Measurements from ENCODE around the gene RTN1. TPM values are rescaled to one million over a fixed set of nuclear protein-coding genes. Genes with fewer than 3 reads are reported as not detected.

Gene RTN1
- total RNA-seq, 1 experiment from 2014 or later = 1.1 TPM

DNA sequence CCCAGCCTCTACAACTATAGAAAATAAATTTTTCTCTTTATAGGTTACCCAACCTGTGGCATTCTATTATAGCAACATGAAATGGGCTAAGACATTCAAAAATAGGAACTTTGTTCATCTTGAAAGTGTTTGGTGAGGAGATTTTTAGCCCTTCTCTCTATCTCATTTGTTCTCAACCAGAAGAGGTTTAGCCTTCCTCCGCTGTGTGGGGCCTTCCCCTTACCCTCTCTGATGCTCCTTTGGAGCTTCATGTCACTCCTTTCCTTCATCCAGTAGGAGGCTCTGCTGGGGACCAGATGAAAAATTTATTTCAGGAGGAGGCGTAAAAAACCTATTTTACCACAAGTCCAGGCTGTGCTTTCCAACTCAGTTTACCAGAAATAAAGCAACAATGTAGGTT lies 94.1 kb downstream of the RTN1 start:
- no peaks in the 10 kb centered on the region for H3K36me3 Mint-ChIP-seq
- no peak overlapping the region for H3K27ac Mint-ChIP-seq
- ChIA-PET CTCF (interaction anchor here (2.2 kb wide), 1 partner anchor 121 kb away, joined by 6 read pairs; no protein-coding TSS in a partner anchor), POLR2A (no interaction called here)
- DNase-seq (ENCODE audit: low spot score) (no peak), ATAC-seq (no peak)
- no peaks in the 10 kb centered on the region for H3K9me3 Mint-ChIP-seq
- H3K27me3 Mint-ChIP-seq (ENCODE audit: low read depth) = no peaks in the 10 kb centered on the region
- no peak overlapping the region for H3K4me3 Mint-ChIP-seq
- H3K4me1 Mint-ChIP-seq = peaks cover 8% of the 10 kb centered on the region
- TF ChIP-seq, protein P1, sequence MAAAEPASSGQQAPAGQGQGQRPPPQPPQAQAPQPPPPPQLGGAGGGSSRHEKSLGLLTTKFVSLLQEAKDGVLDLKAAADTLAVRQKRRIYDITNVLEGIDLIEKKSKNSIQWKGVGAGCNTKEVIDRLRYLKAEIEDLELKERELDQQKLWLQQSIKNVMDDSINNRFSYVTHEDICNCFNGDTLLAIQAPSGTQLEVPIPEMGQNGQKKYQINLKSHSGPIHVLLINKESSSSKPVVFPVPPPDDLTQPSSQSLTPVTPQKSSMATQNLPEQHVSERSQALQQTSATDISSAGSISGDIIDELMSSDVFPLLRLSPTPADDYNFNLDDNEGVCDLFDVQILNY (CRISPR knock-in tag; IDR thresholded peaks at IDR 0.05) = no peak
- TF ChIP-seq, protein P2, sequence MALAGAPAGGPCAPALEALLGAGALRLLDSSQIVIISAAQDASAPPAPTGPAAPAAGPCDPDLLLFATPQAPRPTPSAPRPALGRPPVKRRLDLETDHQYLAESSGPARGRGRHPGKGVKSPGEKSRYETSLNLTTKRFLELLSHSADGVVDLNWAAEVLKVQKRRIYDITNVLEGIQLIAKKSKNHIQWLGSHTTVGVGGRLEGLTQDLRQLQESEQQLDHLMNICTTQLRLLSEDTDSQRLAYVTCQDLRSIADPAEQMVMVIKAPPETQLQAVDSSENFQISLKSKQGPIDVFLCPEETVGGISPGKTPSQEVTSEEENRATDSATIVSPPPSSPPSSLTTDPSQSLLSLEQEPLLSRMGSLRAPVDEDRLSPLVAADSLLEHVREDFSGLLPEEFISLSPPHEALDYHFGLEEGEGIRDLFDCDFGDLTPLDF (CRISPR knock-in tag; IDR thresholded peaks at IDR 0.05) = no peak
- TF ChIP-seq, protein P3, sequence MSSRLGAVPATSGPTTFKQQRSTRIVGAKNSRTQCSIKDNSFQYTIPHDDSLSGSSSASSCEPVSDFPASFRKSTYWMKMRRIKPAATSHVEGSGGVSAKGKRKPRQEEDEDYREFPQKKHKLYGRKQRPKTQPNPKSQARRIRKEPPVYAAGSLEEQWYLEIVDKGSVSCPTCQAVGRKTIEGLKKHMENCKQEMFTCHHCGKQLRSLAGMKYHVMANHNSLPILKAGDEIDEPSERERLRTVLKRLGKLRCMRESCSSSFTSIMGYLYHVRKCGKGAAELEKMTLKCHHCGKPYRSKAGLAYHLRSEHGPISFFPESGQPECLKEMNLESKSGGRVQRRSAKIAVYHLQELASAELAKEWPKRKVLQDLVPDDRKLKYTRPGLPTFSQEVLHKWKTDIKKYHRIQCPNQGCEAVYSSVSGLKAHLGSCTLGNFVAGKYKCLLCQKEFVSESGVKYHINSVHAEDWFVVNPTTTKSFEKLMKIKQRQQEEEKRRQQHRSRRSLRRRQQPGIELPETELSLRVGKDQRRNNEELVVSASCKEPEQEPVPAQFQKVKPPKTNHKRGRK (CRISPR knock-in tag; IDR thresholded peaks at IDR 0.05; ENCODE audit: borderline replicate concordance) = no peak
- TF ChIP-seq, protein P4, sequence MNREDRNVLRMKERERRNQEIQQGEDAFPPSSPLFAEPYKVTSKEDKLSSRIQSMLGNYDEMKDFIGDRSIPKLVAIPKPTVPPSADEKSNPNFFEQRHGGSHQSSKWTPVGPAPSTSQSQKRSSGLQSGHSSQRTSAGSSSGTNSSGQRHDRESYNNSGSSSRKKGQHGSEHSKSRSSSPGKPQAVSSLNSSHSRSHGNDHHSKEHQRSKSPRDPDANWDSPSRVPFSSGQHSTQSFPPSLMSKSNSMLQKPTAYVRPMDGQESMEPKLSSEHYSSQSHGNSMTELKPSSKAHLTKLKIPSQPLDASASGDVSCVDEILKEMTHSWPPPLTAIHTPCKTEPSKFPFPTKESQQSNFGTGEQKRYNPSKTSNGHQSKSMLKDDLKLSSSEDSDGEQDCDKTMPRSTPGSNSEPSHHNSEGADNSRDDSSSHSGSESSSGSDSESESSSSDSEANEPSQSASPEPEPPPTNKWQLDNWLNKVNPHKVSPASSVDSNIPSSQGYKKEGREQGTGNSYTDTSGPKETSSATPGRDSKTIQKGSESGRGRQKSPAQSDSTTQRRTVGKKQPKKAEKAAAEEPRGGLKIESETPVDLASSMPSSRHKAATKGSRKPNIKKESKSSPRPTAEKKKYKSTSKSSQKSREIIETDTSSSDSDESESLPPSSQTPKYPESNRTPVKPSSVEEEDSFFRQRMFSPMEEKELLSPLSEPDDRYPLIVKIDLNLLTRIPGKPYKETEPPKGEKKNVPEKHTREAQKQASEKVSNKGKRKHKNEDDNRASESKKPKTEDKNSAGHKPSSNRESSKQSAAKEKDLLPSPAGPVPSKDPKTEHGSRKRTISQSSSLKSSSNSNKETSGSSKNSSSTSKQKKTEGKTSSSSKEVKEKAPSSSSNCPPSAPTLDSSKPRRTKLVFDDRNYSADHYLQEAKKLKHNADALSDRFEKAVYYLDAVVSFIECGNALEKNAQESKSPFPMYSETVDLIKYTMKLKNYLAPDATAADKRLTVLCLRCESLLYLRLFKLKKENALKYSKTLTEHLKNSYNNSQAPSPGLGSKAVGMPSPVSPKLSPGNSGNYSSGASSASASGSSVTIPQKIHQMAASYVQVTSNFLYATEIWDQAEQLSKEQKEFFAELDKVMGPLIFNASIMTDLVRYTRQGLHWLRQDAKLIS (CRISPR knock-in tag; IDR thresholded peaks at IDR 0.05; ENCODE audit: borderline replicate concordance) = no peak
- no peak for TF ChIP-seq NFYB (CRISPR knock-in tag; conservative IDR thresholded peaks at IDR 0.05; ENCODE audit: low read depth)
- no peak for TF ChIP-seq OVOL2 (CRISPR knock-in tag; IDR thresholded peaks at IDR 0.05; ENCODE audit: borderline replicate concordance)
- TF ChIP-seq, protein P5, sequence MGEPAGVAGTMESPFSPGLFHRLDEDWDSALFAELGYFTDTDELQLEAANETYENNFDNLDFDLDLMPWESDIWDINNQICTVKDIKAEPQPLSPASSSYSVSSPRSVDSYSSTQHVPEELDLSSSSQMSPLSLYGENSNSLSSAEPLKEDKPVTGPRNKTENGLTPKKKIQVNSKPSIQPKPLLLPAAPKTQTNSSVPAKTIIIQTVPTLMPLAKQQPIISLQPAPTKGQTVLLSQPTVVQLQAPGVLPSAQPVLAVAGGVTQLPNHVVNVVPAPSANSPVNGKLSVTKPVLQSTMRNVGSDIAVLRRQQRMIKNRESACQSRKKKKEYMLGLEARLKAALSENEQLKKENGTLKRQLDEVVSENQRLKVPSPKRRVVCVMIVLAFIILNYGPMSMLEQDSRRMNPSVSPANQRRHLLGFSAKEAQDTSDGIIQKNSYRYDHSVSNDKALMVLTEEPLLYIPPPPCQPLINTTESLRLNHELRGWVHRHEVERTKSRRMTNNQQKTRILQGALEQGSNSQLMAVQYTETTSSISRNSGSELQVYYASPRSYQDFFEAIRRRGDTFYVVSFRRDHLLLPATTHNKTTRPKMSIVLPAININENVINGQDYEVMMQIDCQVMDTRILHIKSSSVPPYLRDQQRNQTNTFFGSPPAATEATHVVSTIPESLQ (CRISPR knock-in tag; IDR thresholded peaks at IDR 0.05) = no peak
- TF ChIP-seq ZNF416 (CRISPR knock-in tag; IDR thresholded peaks at IDR 0.05) = no peak
- TF ChIP-seq, protein P6, sequence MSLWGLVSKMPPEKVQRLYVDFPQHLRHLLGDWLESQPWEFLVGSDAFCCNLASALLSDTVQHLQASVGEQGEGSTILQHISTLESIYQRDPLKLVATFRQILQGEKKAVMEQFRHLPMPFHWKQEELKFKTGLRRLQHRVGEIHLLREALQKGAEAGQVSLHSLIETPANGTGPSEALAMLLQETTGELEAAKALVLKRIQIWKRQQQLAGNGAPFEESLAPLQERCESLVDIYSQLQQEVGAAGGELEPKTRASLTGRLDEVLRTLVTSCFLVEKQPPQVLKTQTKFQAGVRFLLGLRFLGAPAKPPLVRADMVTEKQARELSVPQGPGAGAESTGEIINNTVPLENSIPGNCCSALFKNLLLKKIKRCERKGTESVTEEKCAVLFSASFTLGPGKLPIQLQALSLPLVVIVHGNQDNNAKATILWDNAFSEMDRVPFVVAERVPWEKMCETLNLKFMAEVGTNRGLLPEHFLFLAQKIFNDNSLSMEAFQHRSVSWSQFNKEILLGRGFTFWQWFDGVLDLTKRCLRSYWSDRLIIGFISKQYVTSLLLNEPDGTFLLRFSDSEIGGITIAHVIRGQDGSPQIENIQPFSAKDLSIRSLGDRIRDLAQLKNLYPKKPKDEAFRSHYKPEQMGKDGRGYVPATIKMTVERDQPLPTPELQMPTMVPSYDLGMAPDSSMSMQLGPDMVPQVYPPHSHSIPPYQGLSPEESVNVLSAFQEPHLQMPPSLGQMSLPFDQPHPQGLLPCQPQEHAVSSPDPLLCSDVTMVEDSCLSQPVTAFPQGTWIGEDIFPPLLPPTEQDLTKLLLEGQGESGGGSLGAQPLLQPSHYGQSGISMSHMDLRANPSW (CRISPR knock-in tag; conservative IDR thresholded peaks at IDR 0.05; ENCODE audit: low read depth) = no peak
- no peak for TF ChIP-seq ZNF396 (CRISPR knock-in tag; IDR thresholded peaks at IDR 0.05; ENCODE audit: borderline replicate concordance)

DNA sequence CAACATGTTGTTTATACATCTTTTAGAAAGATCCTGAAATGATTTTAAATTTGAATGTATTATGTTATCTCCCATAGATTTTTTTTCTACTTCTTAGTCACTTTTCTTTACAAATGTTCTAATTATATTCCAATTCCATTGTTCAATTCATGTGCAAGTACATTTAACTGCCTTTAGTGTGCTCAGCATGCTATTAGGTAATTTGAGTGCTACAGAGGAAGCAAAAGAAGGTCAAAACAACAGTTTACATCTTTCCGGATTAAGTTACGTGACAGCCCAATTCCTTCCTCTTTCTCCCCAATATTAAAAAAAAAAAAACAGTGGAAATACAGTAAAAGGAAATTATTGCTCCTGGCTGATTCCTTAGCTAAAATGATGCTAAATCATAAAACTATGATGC lies 98.3 kb downstream of the RTN1 start:
- Mint-ChIP-seq H3K27ac (no peak overlapping the region), H3K4me3 (no peak overlapping the region), H3K36me3 (no peaks in the 10 kb centered on the region), H3K9me3 (no peaks in the 10 kb centered on the region), H3K27me3 (ENCODE audit: low read depth) (no peaks in the 10 kb centered on the region), H3K4me1 (peaks cover 16% of the 10 kb centered on the region)
- CTCF ChIA-PET = no interaction called here
- no peak; the same call in 1 of the 2 replicates for ATAC-seq
- no peak for DNase-seq (ENCODE audit: low spot score)
- POLR2A ChIA-PET = no interaction called here
- TF ChIP-seq, protein P7, sequence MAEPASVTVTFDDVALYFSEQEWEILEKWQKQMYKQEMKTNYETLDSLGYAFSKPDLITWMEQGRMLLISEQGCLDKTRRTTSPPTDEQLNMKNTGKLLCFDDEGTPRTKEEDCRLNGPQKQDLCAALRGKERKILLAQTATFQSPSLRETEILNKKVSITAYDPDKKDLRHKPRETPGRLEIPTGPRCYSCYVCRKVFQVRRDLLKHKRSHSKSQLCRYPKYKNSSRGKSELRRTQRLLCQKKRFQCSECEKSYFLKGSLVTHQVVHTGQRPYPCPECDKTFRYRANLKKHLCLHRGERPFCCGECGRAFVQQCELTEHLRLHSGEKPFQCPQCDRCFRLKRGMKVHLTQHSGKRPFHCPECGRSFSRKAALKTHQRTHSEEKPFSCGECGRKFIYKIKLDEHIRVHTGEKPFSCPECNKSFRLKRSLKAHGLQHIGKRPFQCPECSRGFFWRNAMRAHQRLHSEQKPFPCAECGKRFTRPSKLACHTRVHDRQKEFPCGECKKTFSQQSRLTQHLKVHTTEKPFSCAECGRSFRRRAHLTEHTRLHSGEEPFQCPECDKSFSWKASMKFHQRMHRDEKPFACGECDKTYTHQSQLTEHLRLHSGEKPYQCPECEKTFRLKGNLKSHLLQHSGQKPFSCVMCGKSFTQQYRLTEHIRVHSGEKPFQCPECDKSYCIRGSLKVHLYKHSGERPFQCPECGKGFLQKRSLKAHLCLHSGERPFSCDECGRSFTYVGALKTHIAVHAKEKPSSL (CRISPR knock-in tag; conservative IDR thresholded peaks at IDR 0.05) = no peak
- TF ChIP-seq GRHL2 (CRISPR knock-in tag; IDR thresholded peaks at IDR 0.05; ENCODE audit: insufficient replicate concordance, severe bottlenecking) (no peak), MXD4 (CRISPR knock-in tag; IDR thresholded peaks at IDR 0.05; ENCODE audit: borderline replicate concordance) (no peak), NFYB (CRISPR knock-in tag; conservative IDR thresholded peaks at IDR 0.05; ENCODE audit: low read depth) (no peak), MYBL2 (CRISPR knock-in tag; IDR thresholded peaks at IDR 0.05) (no peak), CREB1 (CRISPR knock-in tag; IDR thresholded peaks at IDR 0.05) (no peak), SMAD4 (CRISPR knock-in tag; IDR thresholded peaks at IDR 0.05) (no peak), NFATC4 (CRISPR knock-in tag; IDR thresholded peaks at IDR 0.05) (no peak), ETV6 (CRISPR knock-in tag; IDR thresholded peaks at IDR 0.05) (no peak)
- TF ChIP-seq, protein P8, sequence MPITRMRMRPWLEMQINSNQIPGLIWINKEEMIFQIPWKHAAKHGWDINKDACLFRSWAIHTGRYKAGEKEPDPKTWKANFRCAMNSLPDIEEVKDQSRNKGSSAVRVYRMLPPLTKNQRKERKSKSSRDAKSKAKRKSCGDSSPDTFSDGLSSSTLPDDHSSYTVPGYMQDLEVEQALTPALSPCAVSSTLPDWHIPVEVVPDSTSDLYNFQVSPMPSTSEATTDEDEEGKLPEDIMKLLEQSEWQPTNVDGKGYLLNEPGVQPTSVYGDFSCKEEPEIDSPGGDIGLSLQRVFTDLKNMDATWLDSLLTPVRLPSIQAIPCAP (CRISPR knock-in tag; IDR thresholded peaks at IDR 0.05) = no peak

Measured in WTC11 (cell line).